GM19397 (cell line): Measurements from ENCODE around the gene SFT2D3.

Experiments used
- ATAC-seq: cut with Tn5 transposase; IDR thresholded peaks from one replicate; pipeline ENCODE4 v1.9.1; 2021; ENCODE audit warnings: mild to moderate bottlenecking, moderate library complexity; ENCODE audit not compliant: unreplicated experiment

Gene SFT2D3

DNA sequence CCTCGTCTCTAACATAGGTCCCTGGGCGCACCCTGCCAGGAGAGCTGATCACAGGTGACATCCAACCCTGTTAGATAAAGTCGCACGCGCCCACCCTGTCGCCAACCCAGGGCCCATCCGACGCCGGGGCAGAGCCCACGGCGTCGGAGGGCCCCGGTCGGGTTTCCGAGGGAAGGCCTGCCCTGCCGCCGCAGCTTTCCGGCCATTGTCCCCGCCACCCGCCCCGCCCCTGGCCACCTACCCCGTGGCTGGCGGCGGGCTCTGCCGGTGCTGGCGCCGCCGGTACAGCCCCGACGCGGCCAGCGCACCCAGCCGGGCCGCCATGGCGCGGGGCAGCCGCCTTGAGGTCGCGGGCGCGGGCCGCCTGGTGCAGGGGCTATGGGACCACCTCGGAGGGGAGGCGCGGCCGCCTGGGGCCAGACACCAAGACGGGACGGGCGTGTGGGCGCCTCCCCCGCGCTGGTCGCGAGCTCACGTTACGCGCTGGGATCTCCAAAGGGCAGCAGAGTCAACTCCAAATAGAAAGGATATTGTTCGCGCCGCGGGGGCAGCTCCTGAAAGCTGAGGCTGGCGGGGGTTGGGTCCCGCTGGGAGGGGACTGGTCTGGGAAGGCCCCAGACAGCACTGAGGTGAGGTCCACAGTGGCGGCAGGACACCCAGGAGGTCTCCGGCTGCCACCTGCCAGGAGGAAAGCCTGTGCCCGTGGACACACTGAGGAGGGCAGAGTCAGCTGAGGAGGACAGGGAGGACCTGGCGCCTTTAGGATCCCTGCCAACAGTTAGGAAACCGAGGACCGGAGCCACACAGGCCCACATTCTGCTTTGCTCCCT lies 37.0 kb upstream of the SFT2D3 start:
- ATAC-seq: no peak

DNA sequence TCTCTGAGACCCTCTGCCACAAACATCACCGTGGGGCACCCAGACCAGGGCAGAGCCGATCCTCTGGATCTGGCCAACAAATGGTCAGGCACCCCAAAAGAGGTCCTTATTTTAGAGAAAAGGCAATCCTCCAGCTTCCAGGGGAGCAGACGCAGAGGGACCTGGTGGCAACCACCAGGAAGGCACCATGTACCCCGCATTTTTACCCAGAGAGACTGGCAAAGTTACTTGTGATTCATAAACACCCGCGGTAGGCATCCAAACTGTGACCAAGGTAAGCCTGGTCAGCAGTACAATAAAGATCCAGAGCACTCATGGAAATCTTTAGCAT lies 36.4 kb upstream of the SFT2D3 start:
- no peak for ATAC-seq

DNA sequence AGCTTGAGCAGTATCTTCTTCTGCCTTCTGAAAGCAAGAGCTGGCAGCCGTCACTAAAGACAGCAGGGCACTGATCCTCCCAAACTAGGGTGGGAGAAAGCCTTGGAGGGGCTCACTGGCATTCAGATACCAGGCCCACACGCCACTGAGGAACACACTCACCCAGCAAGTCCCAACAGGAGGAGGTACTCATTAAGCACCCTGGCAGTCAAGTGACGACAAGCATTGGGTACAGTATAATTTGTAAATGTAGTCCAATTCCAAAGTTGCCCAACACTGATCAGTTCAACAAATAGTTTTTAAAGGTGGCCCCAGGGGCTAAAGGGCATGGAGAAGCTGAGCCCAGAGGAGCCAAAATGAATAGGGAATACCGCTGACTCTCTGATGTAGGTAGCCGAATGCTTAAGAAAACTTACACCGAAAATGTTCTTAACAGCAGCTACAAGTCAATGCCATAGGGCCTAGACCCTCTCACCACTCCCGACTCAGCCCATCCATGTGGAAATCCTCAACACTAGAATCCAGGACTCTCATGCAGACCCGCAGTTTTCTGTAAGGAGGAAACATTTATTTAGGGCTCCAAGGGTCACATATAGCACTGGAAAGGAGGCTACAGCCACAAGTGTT lies 35.9 kb upstream of the SFT2D3 start:
- ATAC-seq: no peak

GRCh38 chr2:127669056-127669455 lies 32.2 kb upstream of the SFT2D3 start:
- ATAC-seq: no peak

GRCh38 chr2:127670055-127670956 lies 31.0 kb upstream of the SFT2D3 start:
- no peak for ATAC-seq

GRCh38 chr2:127670957-127671290 lies 30.4 kb upstream of the SFT2D3 start:
- ATAC-seq: no peak

- no peak for ATAC-seq
Observed at GRCh38 chr2:127671557-127672302, 29.6 kb upstream of the SFT2D3 start.

GRCh38 chr2:127672341-127673224 lies 28.7 kb upstream of the SFT2D3 start:
- no peak for ATAC-seq

GRCh38 chr2:127673291-127674069 lies 27.8 kb upstream of the SFT2D3 start:
- no peak for ATAC-seq

DNA sequence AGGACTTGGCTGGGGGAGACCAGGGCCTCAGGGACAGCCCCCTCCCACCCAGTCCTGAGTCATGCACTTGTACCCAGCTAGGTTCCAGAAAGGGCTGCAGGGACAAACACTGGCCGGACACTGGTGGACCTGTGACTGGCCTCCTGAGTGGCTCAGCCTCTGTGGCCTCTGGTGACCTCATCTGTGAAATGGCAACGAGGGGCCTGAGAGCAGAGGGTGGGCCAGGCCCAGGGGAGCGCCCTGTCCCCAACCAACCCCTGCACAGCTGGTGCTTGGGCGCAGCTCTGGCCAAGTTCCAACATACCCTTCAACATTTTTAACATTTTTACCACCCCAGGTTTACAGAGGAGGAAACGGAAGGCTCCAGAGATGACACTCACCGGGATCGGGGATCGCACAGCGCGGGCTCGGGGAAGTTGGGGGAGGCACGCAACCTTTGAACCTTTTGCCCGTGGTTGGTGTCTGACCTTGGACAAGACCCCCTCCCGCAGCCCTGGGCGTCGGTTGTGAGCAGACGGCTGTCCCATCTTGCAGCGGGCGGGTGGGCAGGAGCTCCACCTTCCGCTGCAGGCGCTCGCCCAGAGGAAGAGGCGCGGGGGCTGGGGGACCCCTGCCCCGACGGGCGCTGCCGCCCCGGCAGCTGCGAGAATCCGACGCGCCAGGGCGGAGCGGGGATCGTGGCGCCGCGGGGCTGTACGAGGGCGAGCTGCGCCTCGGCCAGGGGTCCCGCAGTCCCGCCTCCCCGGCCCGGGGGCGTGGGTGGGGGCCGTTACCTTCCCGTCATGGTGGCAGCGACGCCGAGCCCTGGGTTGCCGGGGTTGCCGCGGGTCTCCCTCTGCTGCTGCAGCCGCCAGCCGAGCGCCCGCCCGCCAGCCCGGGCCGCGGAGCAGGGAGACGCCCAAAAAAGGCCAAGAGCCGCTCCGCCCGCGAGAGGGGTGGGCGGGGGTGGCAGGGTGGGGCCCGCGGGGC lies 26.8 kb upstream of the SFT2D3 start:
- no peak for ATAC-seq

GRCh38 chr2:127675331-127676261 lies 25.7 kb upstream of the SFT2D3 start, which contains the start of gene LIMS2:
Gene LIMS2, minus strand, starts transcription at chr2:127675530. Its CDS starts 506 bp downstream, at chr2:127675024.
- ATAC-seq: no peak

DNA sequence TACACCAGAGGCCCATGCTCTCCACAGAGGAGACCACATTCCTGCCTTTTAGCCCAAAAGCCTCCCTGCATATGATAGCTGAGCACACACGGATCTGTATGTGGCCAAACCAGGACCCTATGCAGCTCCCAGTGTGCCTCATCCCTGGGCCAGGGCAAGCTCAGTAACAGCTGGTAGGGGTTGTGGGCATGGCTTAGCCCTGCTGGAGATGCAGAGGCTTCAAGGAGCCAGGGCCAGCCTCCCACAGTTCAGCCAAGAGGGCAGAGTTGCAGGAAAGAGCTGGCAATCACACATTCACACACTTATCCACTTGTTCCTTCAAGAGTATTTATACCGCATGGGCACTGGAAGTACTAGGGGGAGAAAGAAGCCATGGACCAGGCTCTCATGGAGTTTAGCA lies 24.4 kb upstream of the SFT2D3 start:
- no peak for ATAC-seq

- no peak for ATAC-seq
Observed at GRCh38 chr2:127678531-127678930, 22.8 kb upstream of the SFT2D3 start.

DNA sequence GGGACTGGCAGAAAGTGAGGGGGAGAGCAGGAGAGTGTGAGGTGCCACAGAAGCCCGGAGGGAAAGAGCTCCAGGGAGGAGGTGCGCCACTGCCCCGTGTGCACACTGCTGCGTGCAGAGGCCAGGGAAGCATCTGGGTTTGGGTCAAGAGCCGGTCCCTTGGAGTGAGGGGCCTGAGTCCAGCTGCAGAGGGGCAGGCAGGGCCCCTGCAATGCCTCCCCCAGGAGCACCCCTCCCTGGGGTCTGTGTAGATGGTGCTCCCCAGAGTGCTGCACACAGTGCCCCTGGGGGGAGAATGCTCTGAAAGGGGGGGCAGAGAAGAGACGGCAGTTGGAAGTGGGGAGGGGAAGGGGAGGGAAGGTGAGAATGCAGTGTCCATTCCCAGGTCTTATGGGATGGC lies 22.3 kb upstream of the SFT2D3 start:
- no peak for ATAC-seq

GRCh38 chr2:127679680-127680361 lies 21.5 kb upstream of the SFT2D3 start:
- ATAC-seq: no peak

DNA sequence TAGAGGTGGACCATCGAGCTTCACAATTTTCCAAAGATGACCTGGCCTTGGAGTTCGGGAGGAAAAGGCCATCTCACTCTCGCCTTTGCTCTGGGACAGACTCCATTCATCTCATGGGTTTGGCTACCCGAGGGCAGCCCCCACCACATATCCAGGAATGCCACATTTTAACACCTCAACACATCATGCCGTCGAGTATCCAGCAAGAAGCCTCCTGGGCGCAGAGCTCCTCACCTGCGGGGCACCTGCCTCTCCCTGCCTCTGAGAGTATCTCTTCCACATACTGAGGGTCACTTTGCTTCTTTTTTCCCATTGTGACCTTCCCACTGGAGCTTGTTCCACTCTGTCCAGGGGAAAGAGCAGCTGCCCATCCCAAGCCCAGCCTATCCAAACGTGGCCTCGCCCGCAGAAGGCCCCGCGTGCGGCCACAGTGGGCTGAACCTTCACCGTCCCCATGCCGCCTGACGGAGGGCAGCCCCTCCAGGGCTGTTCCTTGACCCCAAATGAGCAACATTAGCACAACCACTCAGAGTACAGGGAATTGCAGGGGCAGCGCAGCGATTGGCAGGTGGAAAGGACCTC lies 20.5 kb upstream of the SFT2D3 start:
- no peak for ATAC-seq
